DMS 273 treated with DMSO at 0.1 percent for 48 hours (cell line): ENCODE results near the gene TMEM205.

Experiments used
- DNase-seq: peaks from one replicate; lab custom pipeline; 2025; lab: John Stamatoyannopoulos, UW

TMEM205 gene

DNA sequence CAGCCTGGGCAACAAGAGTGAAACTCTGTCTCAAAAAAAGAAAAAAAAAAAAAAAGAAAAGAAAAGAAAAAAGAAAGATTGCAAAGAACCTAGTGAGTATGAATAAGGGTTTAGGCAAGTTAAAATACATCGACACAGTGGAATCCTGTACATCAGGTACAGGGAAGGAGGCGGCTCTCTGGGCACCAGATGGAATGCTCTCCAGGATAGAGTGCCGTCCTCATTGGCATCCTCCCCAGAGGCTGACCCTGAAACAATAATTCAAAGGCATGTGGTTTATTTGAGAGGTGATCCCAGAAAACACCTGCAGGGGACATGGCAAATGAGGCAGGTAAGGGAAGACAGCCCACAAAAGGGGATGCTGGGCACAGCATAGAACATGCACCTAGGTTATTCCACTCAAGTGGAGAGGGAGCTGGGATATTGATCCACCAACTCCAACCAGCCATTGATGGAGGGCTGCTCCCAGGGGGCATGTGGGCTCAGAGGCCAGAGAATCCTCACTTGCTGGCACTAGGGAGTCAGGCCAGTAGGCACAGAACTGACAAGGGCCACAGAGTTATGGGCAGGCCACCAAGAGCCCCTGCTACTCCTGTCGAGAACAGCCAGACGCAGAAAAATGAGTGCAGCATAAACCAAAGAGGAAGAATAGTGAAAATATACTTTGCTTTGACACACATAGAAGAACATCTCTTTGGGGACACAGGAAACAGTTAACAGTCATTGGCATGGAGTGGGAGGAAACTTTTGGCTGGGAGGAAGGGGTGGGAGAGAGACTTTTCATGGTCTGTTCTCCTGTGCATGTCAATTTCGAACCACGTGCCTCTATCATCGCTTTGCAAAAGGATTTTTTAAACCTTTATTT lies 45.9 kb downstream of the TMEM205 start:
- no peak for DNase-seq

DNA sequence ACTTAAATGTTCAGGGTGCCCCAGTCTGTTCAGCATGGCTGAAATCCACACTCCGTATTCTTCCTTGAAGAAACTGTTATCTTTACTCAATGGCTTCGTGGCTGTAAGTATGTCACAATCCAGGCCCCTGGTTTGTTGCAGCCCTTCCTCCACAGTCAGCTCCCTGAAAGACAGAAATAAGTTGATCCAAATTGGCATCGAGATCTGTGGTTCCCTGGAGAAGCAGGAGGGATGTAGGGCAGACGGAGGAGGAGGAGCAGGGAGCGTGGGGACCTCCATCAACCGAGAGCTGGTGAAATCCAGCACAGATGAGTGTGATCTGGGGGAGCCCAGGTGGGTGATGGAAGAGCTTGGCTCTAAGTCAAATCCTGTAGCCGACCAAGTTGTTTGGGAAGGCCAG lies 49.8 kb downstream of the TMEM205 start:
- DNase-seq: no peak

DNA sequence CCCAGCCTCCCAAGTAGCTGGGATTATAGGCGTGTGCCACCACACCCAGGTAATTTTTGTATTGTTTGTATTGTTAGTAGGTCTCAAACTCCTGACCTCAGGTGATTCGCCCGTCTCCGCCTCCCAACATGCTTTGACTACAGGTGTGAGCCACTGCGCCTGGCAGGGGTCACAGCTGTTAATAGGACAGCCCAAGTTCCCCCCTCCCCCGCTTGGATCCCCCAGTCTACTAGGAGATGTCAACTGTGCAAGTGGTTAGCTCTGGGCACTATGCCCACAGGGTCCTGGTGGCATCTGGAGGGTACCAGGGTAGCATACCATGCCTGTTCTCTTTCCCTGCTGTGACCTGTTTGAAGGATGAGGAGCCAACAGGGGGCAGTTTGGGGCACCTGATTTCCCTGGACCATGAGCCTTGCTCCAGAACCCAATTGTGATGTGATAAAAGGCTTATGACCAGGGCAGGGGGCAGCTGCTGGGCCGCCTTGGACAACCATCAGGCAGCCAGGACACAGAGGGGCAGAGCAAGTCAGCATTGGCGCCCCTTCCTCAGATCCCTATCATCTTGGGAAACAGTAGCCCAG lies 50.3 kb downstream of the TMEM205 start, which contains the start of gene TSPAN16:
TSPAN16 (plus strand) TSS at position 496 of the 581 bp plus-strand sequence. CDS start 138 bp downstream, outside the sequence.
- peak; percentile 44 for DNase-seq

DNA sequence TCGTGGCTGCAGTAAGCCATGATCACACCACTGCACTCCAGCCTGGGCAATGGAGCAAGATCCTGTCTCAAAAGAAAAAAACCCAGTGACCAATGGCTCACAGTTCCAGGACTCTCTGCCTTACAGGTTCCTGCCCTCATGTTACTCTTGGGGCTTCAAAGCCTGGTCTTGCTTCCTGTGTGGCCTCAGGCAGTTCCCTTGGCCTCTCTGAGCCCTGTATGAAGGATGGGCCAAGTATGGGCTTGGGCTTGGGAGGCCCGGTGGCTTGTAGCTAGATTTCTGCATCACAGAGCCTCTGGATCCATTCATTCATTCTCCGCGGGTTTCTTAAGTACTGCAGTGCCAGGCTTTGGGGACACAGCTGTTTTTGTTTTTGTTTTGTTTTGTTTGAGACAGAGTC lies 50.9 kb downstream of the TMEM205 start:
- no peak for DNase-seq

DNA sequence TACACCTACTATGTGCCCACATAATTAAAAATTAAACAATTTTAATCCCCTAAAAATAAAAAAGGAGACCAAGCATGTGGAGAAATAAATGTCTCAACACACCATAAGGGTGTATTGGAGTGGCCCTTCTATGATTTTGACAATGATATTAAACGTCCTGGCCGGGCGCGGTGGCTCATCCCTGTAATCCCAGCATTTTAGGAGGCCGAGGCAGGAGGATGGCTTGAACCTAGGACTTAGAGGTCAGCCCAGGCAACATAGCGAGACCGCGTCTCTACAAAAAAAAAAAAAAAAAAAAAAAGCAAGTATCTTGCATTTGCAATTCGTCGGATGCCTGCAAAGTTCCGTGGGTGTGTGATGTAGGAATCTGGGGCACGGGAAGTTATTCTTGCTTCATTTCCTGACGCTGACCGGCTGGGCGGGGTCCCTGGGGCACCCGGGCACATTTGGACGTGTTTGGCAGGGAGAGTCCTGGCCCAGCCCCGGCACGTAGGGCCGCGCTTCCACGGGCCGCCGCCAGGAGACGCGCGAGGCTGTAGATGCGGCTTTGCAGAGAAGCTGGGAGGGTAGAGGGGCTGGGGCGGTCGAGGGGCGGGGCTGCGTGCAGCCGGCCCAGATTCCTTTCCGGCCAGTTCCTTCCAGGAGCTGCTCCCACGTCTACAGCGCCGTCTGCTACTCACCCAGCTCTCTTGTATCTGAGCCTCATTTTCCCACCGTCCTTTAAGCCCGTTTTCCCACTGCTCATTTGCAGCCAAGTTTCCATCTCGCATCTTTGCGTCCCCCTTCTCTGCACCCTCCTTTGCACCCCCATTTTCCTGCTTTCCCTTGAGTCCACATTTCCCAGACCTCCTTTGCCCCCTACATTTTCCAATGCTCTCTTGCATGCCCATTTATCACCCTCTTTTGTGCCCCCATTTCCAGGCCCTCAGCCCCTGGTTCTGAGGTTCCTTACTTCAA lies 52.4 kb downstream of the TMEM205 start:
- DNase-seq: peak; percentile 76
